ENCODE results near the gene RASGEF1C.

RASGEF1C gene

GRCh38 chr5:180230017-180230416, 21.0 kb upstream of the RASGEF1C start:
- Histone ChIP-seq H3K27ac (ENCODE audit: low read depth, low read length) (no peak overlapping the region), H3K79me2 (ENCODE audit: control insufficient read depth, insufficient read depth, low read length, unreplicated experiment) (no peaks in the 10 kb centered on the region), H3K27me3 (ENCODE audit: insufficient read depth, low read length) (no peaks in the 10 kb centered on the region), H3K4me3 (ENCODE audit: low read depth, low read length) (no peak overlapping the region), H3K4me1 (ENCODE audit: control insufficient read depth, insufficient read depth, low read length, unreplicated experiment) (peaks cover 7% of the 10 kb centered on the region), H2AFZ (ENCODE audit: low read length, unreplicated experiment) (no peak overlapping the region), H3K36me3 (ENCODE audit: insufficient read depth, low read length) (peaks cover 16% of the 10 kb centered on the region)

GRCh38 chr5:180222056-180222455, 13.0 kb upstream of the RASGEF1C start:
- Histone ChIP-seq H3K27ac (ENCODE audit: low read depth, low read length) (no peak overlapping the region), H3K79me2 (ENCODE audit: control insufficient read depth, insufficient read depth, low read length, unreplicated experiment) (no peaks in the 10 kb centered on the region), H2AFZ (ENCODE audit: low read length, unreplicated experiment) (no peak overlapping the region), H3K4me1 (ENCODE audit: control insufficient read depth, insufficient read depth, low read length, unreplicated experiment) (no peaks in the 10 kb centered on the region), H3K27me3 (ENCODE audit: insufficient read depth, low read length) (peaks cover 10% of the 10 kb centered on the region; the same call in 1 of the 2 replicates), H3K4me3 (ENCODE audit: low read depth, low read length) (no peak overlapping the region), H3K36me3 (ENCODE audit: insufficient read depth, low read length) (no peaks in the 10 kb centered on the region)

DNA sequence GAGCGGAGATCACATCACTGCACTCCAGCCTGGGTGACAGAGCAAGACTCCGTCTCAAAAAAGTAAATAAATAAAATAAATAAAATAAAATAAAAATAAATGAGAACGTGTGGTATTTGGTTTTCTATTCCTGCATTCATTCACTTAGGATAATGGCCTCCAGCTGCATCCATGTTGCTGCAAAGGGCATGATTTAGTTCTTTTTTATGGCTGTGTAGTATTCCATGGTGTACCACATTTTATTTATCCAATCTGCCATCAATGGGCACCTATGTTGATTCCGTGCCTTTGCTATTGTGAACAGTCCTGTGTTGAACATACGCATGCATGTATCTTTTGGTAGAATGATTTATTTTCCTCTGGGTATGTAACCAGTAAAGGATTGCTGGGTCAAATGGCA, 8.8 kb upstream of the RASGEF1C start:
- Histone ChIP-seq H2AFZ (ENCODE audit: low read length, unreplicated experiment) (no peak overlapping the region), H3K4me1 (ENCODE audit: control insufficient read depth, insufficient read depth, low read length, unreplicated experiment) (peaks cover 1% of the 10 kb centered on the region), H3K27me3 (ENCODE audit: insufficient read depth, low read length) (peaks cover 10% of the 10 kb centered on the region; the same call in 1 of the 2 replicates), H3K27ac (ENCODE audit: low read depth, low read length) (no peak overlapping the region), H3K36me3 (ENCODE audit: insufficient read depth, low read length) (no peaks in the 10 kb centered on the region), H3K4me3 (ENCODE audit: low read depth, low read length) (no peak overlapping the region), H3K79me2 (ENCODE audit: control insufficient read depth, insufficient read depth, low read length, unreplicated experiment) (no peaks in the 10 kb centered on the region)

DNA sequence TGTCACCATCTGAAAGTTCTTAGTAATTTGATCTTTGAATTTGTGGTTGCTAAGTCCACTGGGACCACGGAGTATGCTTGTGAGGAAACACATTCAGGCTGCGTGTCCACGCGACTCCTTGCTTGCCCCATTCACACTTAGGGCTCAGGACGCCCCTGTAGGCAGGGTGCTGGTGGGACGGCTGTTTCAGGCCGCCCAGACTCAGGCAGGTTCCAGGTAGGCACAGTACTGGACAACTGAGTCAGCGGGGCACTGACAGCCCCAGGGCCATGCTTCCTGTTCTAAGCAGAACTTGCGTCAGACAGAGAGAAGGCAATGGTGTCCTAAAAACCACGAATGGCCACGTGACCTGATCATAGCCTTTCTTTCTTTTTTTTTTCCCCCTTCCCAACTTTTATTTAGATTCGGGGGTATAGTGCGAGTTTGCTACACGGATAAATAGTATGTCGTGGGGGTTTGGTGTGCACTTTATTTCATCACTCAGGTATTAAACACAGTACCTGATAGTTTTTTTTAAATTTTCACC, 7.7 kb upstream of the RASGEF1C start:
- Histone ChIP-seq H3K4me1 (ENCODE audit: control insufficient read depth, insufficient read depth, low read length, unreplicated experiment) (peaks cover 3% of the 10 kb centered on the region), H3K36me3 (ENCODE audit: insufficient read depth, low read length) (no peaks in the 10 kb centered on the region), H2AFZ (ENCODE audit: low read length, unreplicated experiment) (no peak overlapping the region), H3K27me3 (ENCODE audit: insufficient read depth, low read length) (peaks cover 11% of the 10 kb centered on the region; the same call in 1 of the 2 replicates), H3K4me3 (ENCODE audit: low read depth, low read length) (no peak overlapping the region), H3K27ac (ENCODE audit: low read depth, low read length) (no peak overlapping the region), H3K79me2 (ENCODE audit: control insufficient read depth, insufficient read depth, low read length, unreplicated experiment) (no peaks in the 10 kb centered on the region)

DNA sequence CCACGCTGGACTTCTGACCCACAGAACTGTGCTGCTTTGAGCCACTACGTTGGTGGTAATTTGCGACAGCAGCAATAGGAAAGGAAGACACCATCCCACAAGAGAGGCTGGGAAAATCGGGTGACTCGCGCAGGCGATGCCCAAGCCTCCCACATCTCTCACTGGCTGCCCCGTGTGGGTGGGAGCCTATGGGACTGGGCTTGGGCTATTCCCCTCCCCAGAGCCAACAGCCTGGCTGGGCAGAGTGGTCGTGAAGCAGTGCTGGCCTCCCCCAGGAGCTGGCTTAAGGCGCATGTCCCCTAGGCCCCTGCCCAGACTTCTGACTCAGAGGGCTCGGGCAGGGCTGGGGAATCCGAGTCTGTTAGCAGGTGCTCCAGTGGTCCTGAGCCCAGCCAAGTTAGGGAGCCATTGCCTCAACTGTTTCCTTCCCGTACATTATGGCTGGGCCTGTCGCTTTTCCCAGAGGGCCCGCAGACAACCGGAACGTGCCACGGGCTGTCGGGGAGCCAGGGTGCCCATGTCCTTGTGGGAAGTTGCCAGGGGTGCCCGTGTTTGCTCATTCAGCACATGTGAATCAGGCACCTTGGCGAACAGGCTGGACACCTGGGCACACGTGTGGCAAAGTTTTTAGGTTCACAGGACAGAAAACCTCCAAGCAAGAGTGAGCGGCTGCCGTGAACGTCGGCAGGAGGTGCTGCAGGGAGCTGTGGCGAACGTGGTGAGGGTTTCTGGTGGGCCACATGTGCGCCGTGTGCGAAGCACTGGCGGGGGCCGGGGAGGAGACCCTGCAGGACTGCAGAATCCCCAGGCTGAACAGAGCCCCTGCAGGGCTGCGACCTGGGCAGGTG, 7.0 kb upstream of the RASGEF1C start:
- Histone ChIP-seq H3K27me3 (ENCODE audit: insufficient read depth, low read length) (peaks cover 16% of the 10 kb centered on the region; the same call in 1 of the 2 replicates), H3K36me3 (ENCODE audit: insufficient read depth, low read length) (no peaks in the 10 kb centered on the region)

DNA sequence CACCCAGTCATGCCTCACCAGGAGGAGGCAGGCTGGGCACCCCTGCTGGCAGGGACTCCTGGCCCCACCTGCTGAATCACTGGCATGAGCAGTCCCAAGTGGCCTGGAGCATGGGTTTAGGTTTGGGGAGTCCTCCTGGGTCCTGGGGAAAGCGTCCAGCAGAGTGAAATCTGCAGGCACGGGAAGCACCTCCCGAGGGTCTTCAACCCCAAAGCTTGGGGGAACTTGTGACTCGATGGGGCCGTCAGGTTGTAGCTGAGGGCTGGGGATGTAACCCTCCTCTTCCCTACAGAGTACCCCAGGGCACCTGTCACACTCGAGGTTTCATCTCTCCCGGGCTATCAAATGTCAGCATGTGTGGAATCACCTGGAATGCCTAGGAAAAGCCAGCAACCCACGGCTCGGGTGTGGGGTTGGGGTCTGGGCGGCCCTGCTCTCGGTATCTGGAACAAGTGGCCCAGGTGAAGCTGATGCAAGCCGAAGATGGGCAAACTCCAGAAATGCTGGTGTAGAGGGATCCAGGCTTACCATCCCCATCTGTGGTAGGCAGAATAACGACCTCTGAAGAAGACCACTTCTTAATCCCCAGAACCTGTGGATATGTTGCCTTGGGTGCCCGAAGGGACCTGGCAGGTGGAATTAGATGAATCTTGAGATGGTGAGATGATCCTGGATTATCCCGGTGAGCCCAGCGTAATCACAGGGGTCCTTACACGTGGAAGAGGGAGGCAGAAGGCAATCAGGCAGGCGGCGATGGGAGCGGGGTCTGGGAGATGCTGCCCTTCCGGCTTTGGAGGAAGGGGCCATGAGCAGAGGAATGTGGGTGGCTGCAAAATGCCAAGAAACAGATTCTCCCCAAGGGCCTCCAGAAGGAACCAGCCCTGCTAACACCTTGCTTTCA, 6.1 kb upstream of the RASGEF1C start:
- peaks cover 21% of the 10 kb centered on the region for H3K27me3 ChIP-seq (ENCODE audit: insufficient read depth, low read length)
- H3K36me3 ChIP-seq (ENCODE audit: insufficient read depth, low read length), result no peaks in the 10 kb centered on the region
- H3K79me2 ChIP-seq (ENCODE audit: control insufficient read depth, insufficient read depth, low read length, unreplicated experiment), result no peaks in the 10 kb centered on the region
- H3K4me3 ChIP-seq (ENCODE audit: low read depth, low read length), result no peak overlapping the region
- H3K4me1 ChIP-seq (ENCODE audit: control insufficient read depth, insufficient read depth, low read length, unreplicated experiment), result peaks cover 3% of the 10 kb centered on the region
- no peak overlapping the region for H3K27ac ChIP-seq (ENCODE audit: low read depth, low read length)
- no peak overlapping the region for H2AFZ ChIP-seq (ENCODE audit: low read length, unreplicated experiment)

More for the DNA sequence above, 7.0 kb upstream of the RASGEF1C start:
- H3K27ac ChIP-seq (ENCODE audit: low read depth, low read length), result no peak overlapping the region
- no peaks in the 10 kb centered on the region for H3K79me2 ChIP-seq (ENCODE audit: control insufficient read depth, insufficient read depth, low read length, unreplicated experiment)
- no peak overlapping the region for H2AFZ ChIP-seq (ENCODE audit: low read length, unreplicated experiment)
- H3K4me1 ChIP-seq (ENCODE audit: control insufficient read depth, insufficient read depth, low read length, unreplicated experiment), result peaks cover 3% of the 10 kb centered on the region
- no peak overlapping the region for H3K4me3 ChIP-seq (ENCODE audit: low read depth, low read length)

GRCh38 chr5:180213657-180214207, 4.7 kb upstream of the RASGEF1C start:
- no peak overlapping the region for H2AFZ ChIP-seq (ENCODE audit: low read length, unreplicated experiment)

DNA sequence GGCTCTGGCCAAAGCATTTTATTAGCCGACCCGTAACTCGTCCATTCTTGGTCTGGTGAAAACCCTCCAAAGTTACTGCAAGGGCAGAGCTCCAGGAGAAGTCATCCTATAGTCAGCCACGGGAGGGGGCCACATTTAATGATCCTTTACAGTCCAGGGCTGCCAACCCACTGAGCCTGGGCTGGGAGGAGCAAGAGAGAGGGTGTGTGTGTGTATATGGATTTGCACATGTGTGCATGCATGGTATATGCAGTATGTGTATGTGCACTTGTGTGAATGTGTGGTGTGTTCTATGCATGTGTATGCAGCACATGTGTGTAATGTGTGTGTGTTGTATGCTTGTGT, 4.2 kb upstream of the RASGEF1C start:
- H3K36me3 ChIP-seq (ENCODE audit: insufficient read depth, low read length), result no peaks in the 10 kb centered on the region

More at GRCh38 chr5:180213657-180214207, 4.7 kb upstream of the RASGEF1C start:
- Histone ChIP-seq H3K79me2 (ENCODE audit: control insufficient read depth, insufficient read depth, low read length, unreplicated experiment) (no peaks in the 10 kb centered on the region), H3K4me1 (ENCODE audit: control insufficient read depth, insufficient read depth, low read length, unreplicated experiment) (peaks cover 3% of the 10 kb centered on the region), H3K4me3 (ENCODE audit: low read depth, low read length) (no peak overlapping the region), H3K36me3 (ENCODE audit: insufficient read depth, low read length) (no peaks in the 10 kb centered on the region), H3K27ac (ENCODE audit: low read depth, low read length) (no peak overlapping the region), H3K27me3 (ENCODE audit: insufficient read depth, low read length) (peaks cover 21% of the 10 kb centered on the region)

DNA sequence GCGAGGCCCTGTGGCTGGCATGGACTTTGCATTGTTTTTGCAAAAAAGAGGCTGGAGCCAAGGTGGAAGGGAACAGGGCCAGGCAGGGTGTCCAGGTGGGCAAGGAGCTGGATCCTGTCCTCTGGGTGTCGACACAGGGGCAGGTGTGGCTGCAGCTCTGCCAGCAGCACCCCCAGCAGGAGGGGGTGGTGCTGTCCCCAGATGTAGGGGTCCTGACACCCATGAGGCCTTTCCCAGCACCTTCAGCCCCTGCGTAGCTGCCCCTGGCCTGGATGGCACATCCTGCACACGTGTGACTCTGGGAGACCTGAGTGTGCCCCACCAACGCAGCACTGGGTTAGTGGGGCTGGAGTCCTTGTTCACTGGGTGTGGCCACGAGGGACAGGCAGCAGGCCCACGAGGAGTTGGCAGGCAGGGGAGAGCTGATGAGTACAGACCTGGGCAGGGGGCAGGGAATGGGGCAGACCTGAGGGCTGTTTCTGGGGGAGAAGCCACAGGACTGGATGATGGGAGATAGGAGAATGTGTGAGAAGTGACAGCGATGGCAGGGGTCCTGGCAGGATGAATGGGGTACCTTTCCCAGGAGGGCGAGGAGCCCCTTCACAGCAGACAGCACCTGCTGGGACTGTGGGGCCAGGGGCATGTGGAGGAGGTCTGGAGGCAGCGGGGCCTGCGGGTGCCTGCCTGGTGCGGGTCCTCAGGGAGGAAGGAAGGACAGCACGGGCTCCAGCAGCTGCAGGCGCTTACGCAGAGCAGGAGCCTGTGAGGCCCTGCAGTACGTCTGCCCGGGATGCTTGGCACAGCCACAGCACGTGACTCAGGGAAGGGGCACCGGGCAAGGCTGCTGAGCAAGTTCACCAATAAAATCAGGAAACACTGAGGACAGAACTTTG, 3.6 kb upstream of the RASGEF1C start:
- no peaks in the 10 kb centered on the region for H3K36me3 ChIP-seq (ENCODE audit: insufficient read depth, low read length)
- H2AFZ ChIP-seq (ENCODE audit: low read length, unreplicated experiment), result no peak overlapping the region
- H3K4me3 ChIP-seq (ENCODE audit: low read depth, low read length), result no peak overlapping the region
- peaks cover 3% of the 10 kb centered on the region for H3K4me1 ChIP-seq (ENCODE audit: control insufficient read depth, insufficient read depth, low read length, unreplicated experiment)
- no peaks in the 10 kb centered on the region for H3K79me2 ChIP-seq (ENCODE audit: control insufficient read depth, insufficient read depth, low read length, unreplicated experiment)
- no peak overlapping the region for H3K27ac ChIP-seq (ENCODE audit: low read depth, low read length)
- H3K27me3 ChIP-seq (ENCODE audit: insufficient read depth, low read length), result peaks cover 31% of the 10 kb centered on the region

More for the DNA sequence above, 4.2 kb upstream of the RASGEF1C start:
- no peak overlapping the region for H3K27ac ChIP-seq (ENCODE audit: low read depth, low read length)
- no peaks in the 10 kb centered on the region for H3K79me2 ChIP-seq (ENCODE audit: control insufficient read depth, insufficient read depth, low read length, unreplicated experiment)
- peaks cover 24% of the 10 kb centered on the region for H3K27me3 ChIP-seq (ENCODE audit: insufficient read depth, low read length)
- H3K4me3 ChIP-seq (ENCODE audit: low read depth, low read length), result no peak overlapping the region
- H2AFZ ChIP-seq (ENCODE audit: low read length, unreplicated experiment), result no peak overlapping the region
- peaks cover 3% of the 10 kb centered on the region for H3K4me1 ChIP-seq (ENCODE audit: control insufficient read depth, insufficient read depth, low read length, unreplicated experiment)

- Histone ChIP-seq H3K4me1 (ENCODE audit: control insufficient read depth, insufficient read depth, low read length, unreplicated experiment) (peaks cover 3% of the 10 kb centered on the region), H3K36me3 (ENCODE audit: insufficient read depth, low read length) (no peaks in the 10 kb centered on the region), H3K4me3 (ENCODE audit: low read depth, low read length) (no peak overlapping the region), H3K27ac (ENCODE audit: low read depth, low read length) (no peak overlapping the region), H2AFZ (ENCODE audit: low read length, unreplicated experiment) (no peak overlapping the region), H3K79me2 (ENCODE audit: control insufficient read depth, insufficient read depth, low read length, unreplicated experiment) (no peaks in the 10 kb centered on the region), H3K27me3 (ENCODE audit: insufficient read depth, low read length) (peaks cover 39% of the 10 kb centered on the region)
These were observed 2.7 kb upstream of the RASGEF1C start for GRCh38 chr5:180211761-180212035.
